K562 treated with DMSO at 1 percent for 48 hours (cell line): ENCODE results near the gene CHKB. TPM values are rescaled to one million over a fixed set of nuclear protein-coding genes. Genes with fewer than 3 reads are reported as not detected.

ENCODE experiments used
- total RNA-seq: library from RNA; unstranded; fragments of 300-600 nt; gene quantifications from 2 replicates; pipeline ENCODE4 v1.2.3, GENCODE V29; 2022; ENCODE audit warnings: low replicate concordance; ENCODE audit errors: extremely low read depth

Gene CHKB
- total RNA-seq = not detected in 2 replicates

GRCh38 chr22:50582493-50583293 lies at the start of gene CHKB:
CHKB (minus strand) TSS chr22:50582849; CDS start chr22:50582781, 68 bp downstream.

GRCh38 chr22:50627642-50628542 lies 45.2 kb upstream of the CHKB start, which contains the start of gene ARSA:
ARSA (minus strand) TSS chr22:50628152; CDS start chr22:50627779, 373 bp downstream.

GRCh38 chr22:50600538-50600937 lies 17.9 kb upstream of the CHKB start, which contains the start of gene MAPK8IP2:
MAPK8IP2 (plus strand) TSS chr22:50600793; CDS start chr22:50600819, 26 bp downstream.

GRCh38 chr22:50577987-50578775 lies 4.5 kb downstream of the CHKB start, which contains the start of gene CPT1B:
CPT1B (minus strand) TSS chr22:50578427; CDS start chr22:50577915, 512 bp downstream.

GRCh38 chr22:50562523-50563412 lies 19.9 kb downstream of the CHKB start, which contains the start of gene SYCE3:
SYCE3 (minus strand) TSS chr22:50562919; CDS start chr22:50556405, 6,514 bp downstream.

GRCh38 chr22:50545522-50546325 lies 36.9 kb downstream of the CHKB start, which contains the start of gene KLHDC7B:
KLHDC7B (plus strand) TSS chr22:50545899; CDS start chr22:50546244, 345 bp downstream.

GRCh38 chr22:50529897-50530579 lies 52.6 kb downstream of the CHKB start, which contains the start of gene TYMP:
TYMP (minus strand) TSS chr22:50530012; CDS start chr22:50529709, 303 bp downstream.

Other genes with a start within 250 kb of the CHKB start
- 112 TPM in 1 of 2 replicates, not detected in the other for gene PPP6R2, start 239.5 kb downstream of the CHKB start, total RNA-seq
- 58.0 TPM in 1 of 2 replicates, not detected in the other for gene SBF1, start 107.8 kb downstream of the CHKB start, total RNA-seq
- not detected in 2 replicates for gene ADM2, start 101.3 kb downstream of the CHKB start, total RNA-seq
- gene MIOX, start 96.0 kb downstream of the CHKB start, total RNA-seq = not detected in 2 replicates
- not detected in 2 replicates for gene LMF2, start 75.1 kb downstream of the CHKB start, total RNA-seq
- not detected in 2 replicates for gene NCAPH2, start 74.6 kb downstream of the CHKB start, total RNA-seq
- gene SCO2, start 57.3 kb downstream of the CHKB start, total RNA-seq = not detected in 2 replicates
- not detected in 2 replicates for gene TYMP, start 52.8 kb downstream of the CHKB start, total RNA-seq
- gene KLHDC7B, start 37.0 kb downstream of the CHKB start, total RNA-seq = not detected in 2 replicates
- gene SYCE3, start 19.9 kb downstream of the CHKB start, total RNA-seq = not detected in 2 replicates
- not detected in 2 replicates for gene CPT1B, start 4.4 kb downstream of the CHKB start, total RNA-seq
- gene MAPK8IP2, start 17.9 kb upstream of the CHKB start, total RNA-seq = not detected in 2 replicates
- not detected in 2 replicates for gene ARSA, start 45.3 kb upstream of the CHKB start, total RNA-seq
- not detected in 2 replicates for gene SHANK3, start 90.0 kb upstream of the CHKB start, total RNA-seq
- not detected in 2 replicates for gene ACR, start 155.4 kb upstream of the CHKB start, total RNA-seq
- gene RABL2B, start 200.8 kb upstream of the CHKB start, total RNA-seq = not detected in 2 replicates